ENCODE measurements around the gene PDPK1.

Gene PDPK1

DNA sequence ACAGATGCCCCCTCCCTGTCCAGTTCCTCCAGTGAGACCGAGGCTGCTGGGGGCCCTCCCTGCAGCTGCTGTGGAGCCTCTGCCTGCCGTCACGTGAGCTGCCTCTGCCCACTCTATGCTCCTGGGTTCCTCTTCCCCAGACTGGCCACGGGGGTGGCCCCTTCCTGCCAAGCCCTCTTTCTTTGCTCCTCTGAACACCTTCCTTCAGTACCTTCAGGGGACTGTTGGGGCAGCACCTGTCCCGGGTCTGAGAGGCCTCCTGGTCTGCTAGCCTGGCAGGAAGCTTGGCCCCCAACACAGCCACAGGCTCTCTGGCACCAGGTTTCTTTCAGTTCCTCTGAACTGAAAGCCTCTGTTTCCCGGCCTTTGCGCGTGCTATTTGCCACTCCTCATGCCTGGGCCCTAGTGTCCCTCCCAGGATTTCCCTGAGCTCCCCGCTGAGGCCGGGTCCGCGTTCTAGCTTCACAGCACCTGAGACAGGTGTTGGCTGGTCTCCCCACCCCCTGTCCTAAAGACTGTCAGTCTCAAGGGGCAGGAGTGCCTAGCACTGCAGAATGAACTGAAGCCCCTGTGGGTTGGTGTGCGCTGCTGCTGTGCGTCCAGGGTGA is 30.7 kb upstream of the PDPK1 start:
- DNase-seq (ENCODE audit: low read depth): no peak

GRCh38 chr16:2507665-2508064 is 30.2 kb upstream of the PDPK1 start:
- no peak for DNase-seq (ENCODE audit: low read depth)

DNA sequence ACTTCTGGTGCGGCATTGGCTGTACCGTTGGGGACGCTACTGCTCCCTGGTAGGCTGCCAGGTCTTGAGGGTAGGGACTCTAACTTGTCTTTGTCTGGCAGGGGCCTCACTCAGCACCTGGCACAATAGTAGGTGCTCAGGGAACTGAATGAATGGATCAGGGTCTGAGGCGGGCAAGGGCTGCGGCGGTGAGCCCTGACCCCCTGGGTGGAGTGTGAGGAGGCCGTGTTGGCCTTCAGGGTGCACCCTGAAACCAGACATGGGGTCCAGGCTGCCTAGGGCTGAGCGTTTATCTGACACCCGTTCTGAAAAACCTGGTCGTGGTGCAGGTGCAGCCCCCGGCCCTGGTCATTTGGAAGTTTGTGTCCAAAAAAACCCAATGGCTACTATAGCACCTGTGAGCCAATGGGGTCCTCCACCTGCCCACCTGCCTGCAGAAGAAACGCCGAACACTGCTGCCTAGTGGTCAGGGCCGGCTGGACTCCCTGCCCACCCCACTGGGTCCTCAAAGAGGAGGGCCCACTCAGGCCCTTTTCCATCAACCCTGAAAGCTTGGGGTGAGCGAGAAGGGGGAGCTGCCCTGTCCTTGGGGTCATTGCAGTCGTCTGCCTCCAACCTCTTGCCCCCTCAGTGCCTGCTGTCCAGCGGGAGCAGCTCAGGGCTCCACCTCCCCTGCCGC is 29.0 kb upstream of the PDPK1 start:
- no peak for DNase-seq (ENCODE audit: low read depth)

DNA sequence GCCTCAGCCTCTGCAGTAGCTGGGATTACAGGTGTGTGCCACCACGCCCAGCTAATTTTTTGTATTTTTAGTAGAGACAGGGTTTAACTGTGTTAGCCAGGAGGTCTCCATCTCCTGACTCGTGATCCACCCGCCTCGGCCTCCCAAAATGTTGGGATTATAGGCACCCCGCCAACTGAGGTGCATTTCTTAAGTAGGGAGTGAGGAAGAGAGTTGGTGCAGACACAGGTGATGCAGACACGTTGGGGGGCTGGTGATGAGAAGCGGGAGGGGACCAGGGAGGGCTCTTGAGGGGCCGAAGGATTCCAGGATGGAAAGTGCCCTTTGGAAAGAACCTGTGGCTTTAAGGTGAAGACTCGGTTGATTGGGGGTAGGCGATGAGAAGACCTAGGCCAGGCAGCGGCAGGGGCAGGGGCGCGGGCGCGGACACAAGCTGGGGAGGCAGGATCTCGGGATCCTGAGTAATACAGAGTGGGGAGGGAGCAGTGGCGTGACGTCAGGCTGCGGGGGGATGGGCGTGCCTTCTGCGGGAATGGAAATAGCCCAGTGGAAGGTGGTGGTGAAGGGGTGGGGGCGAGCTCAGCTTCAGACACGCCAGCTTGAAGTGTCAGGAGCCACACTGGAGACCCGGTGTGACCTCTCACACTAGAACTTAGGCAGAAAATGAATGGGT is 26.6 kb upstream of the PDPK1 start:
- peak; percentile 58 for DNase-seq (ENCODE audit: low read depth)

GRCh38 chr16:2511996-2512734 is 25.7 kb upstream of the PDPK1 start:
- no peak for DNase-seq (ENCODE audit: low read depth)

DNA sequence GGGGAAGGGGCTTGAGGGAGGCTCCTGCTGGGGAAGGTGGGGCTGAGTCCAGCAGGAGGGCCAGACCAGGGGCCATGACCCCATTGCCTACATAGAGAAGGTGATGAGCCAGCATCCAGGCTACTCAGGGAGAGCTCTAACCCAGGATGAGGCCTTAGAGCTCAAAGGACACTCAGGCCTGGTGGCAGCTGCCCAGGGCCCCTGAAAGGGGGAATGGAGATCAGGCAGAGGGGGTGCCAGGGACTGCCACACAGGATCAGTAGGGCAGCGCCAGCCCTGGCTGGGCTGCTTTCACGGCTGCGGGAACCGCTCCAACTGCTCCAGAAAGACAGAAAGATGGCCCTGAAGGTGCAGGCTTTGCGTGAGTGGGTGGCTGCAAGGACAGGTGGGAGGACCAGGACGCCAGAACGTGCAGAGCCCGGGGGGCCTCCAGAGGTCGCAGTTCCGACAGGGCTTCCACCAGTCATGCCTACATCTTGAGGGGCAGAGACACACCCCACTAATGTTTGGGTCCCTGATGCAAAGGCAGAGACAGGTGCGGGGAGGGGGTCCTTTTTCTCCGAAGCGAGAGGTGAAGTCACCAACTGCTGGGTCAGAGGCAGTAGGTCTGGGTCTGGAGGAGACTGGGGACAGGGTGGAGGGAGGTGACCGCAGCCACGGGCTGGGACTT is 25.0 kb upstream of the PDPK1 start:
- no peak for DNase-seq (ENCODE audit: low read depth)

DNA sequence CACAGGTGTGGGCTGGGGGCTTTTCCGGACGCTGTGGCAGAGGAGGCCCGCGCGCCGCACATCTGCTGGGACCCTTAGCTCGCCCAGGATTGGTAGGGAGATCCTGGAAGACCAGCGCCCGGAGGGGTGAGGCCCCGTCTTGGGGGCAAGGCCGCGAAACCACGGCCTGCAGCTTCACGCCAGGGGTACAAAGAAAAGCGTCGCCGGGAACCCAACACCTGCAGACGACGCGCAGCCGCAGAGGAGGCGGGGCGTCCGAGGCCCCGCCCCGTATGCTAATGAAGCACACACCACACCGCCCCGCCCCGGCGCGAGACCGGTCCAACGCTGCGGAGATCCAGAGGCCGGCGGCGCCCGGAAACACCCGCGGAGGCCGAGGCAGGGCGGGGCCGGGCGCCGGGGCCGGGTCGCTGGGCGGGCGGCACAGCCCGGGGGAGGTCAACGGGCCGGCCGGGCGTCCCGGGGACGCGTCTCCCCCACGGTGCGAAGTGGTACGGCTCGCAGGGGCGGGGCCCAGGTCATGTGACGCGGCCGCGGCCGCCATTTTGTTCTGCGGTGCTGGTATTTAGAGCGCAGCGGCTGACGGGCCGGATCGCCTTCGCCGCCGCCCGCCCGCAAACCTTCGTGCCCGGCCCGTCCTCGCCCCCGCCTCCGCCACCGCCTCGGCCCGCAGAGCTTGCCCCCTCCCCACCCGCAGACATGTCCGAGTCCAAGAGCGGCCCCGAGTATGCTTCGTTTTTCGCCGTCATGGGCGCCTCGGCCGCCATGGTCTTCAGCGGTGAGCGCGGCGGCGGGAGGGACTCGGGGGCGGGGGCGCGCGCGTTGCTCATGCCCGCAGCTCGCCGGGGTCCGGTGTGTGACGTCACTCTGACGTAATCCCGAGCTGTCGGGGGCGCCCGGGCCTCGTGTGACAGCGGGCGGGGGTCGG is 24.2 kb upstream of the PDPK1 start, which contains the start of gene ATP6V0C:
Gene ATP6V0C, plus strand, starts transcription at position 548 of the 928 bp plus-strand sequence. Its CDS starts 152 bp downstream, at position 700.
- DNase-seq (ENCODE audit: low read depth): peak; percentile 86

DNA sequence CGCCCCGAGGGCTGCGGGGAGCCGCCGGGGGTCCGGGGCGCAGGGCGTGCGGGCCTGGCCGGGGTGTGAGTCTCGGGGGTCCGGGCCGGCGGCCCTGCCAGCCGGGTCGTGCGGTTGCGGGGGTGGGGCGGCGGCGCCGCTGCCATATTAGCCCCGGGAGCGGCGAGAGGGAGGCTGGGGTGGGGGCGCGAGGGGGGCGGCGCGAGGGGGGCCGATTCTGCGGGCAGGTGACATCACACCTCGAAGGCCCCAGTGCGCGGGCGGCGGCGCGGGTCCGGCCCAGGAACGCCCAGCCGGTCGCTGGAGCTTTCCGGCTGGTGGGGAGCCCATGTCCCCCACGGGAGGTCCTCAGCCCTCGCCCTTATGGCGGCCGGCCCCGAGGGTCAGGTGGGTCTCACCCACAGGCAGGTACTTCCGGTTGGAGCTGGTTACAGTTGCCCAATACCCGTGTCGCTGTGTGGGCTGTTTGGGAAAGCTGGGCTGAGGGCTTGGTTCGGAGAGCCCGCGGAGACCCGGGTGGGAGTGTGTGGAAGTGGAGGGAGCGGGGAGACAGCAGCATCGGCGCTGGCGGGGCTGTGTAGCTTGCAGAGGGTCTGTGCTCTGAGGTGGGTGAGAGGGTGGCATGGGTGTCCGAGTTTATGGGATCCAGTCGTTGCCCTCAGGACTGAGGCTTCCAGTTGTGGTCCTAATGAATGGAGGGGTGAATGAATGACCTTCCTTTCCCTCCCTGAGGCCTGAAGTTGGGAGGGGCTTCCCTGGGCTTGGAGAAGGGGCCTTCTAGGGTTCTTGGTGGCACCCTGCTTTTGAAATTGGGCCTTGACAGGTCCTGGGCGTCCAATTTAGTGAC is 23.3 kb upstream of the PDPK1 start:
- DNase-seq (ENCODE audit: low read depth): no peak

- no peak for DNase-seq (ENCODE audit: low read depth)
Observed at GRCh38 chr16:2515180-2515851, 22.5 kb upstream of the PDPK1 start.

- no peak for DNase-seq (ENCODE audit: low read depth)
Observed at GRCh38 chr16:2516391-2517240, 21.2 kb upstream of the PDPK1 start.

- DNase-seq (ENCODE audit: low read depth): no peak
Observed at GRCh38 chr16:2517954-2518605, 19.7 kb upstream of the PDPK1 start.

DNA sequence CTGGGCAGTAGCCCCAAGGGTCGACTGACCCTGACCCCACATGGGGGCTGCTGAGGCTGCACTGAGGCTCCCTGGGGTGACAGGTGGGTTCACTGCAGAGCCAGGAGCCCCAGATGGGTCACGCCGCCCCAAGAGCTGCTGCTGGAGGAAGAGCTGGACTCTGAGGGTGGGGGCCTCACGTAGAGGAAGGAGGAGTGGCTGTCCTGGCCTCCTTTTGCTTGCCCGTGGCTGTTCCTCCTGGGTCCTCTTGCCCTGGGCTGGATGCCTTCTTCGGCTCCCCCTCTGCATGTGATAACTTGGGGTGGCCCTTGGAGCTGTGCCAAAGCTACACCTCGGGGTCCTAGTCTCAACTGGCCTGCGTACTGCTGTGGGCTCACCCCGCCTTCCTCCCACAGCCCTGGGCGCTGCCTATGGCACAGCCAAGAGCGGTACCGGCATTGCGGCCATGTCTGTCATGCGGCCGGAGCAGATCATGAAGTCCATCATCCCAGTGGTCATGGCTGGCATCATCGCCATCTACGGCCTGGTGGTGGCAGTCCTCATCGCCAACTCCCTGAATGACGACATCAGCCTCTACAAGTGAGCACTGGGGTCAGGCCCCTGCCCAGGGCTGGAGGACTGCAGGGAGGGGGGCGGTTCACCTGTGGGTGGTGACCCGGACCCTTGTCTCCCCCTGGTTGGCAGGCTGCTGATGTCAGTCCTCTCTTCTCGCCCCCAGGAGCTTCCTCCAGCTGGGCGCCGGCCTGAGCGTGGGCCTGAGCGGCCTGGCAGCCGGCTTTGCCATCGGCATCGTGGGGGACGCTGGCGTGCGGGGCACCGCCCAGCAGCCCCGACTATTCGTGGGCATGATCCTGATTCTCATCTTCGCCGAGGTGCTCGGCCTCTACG is 18.8 kb upstream of the PDPK1 start:
- no peak for DNase-seq (ENCODE audit: low read depth)

GRCh38 chr16:2519711-2520080 is 18.1 kb upstream of the PDPK1 start:
- no peak for DNase-seq (ENCODE audit: low read depth)

DNA sequence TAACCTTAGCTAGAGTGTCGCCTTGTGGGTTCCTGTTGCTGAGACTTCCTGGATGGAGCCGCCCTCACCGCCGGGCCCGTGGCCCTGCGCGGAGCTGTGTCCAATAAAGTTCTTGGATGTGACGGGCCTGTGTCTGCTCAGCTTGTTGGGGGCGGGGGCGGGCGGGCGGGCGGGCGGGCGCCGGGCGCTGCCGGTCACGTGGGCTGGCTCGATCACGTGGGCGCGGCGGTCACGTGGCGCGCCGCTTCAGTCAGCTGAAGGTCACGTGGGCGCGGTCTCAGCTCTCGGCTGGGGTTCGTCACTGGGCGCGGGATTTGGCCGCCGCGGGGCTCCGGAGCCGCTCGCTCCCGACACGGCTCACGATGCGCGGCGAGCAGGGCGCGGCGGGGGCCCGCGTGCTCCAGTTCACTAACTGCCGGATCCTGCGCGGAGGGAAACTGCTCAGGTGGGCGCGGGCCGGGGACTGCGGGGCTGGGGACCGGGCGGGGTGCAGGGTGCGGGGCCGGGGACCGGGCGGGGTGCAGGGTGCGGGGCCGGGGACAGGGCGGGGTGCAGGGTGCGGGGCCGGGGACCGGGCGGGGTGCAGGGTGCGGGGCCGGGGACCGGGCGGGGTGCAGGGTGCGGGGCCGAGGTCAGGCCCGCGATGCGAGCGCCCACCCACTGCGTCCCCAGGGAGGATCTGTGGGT is 17.6 kb upstream of the PDPK1 start, which contains the start of gene AMDHD2:
Gene AMDHD2, plus strand, starts transcription at position 275 of the 687 bp plus-strand sequence. Its CDS starts 88 bp downstream, at position 363.
- peak; percentile 91 for DNase-seq (ENCODE audit: low read depth)

DNA sequence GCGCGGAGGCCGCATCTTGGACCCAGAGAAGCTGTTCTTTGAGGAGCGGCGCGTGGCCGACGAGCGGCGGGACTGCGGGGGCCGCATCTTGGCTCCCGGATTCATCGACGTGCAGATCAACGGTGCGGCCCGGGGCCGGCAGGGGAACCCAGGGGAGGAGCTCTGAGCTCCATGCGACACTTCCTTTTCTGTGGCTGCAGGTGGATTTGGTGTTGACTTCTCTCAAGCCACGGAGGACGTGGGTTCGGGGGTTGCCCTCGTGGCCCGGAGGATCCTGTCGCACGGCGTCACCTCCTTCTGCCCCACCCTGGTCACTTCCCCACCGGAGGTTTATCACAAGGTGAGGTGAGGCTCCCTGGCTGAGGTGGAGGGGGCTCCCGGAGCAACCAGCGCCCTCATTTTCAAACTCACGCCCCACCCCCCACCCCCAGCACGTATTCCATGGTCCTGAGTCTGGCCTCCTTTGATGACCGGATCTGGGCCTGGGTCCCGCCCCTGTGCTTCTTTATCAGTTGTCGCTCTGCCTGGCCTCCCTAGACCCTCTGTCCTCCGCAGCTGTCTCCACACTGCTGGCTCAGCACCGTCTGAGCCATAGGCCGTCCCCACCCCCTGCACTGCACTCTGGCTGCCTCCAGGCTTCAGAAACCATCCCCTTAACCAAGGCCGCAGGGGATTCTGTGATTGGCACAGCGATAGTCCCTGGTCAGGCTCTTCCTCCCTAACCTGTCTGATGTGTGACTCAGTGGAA is 16.9 kb upstream of the PDPK1 start:
- no peak for DNase-seq (ENCODE audit: low read depth)
